H1 (cell line): ENCODE data around the gene PRPF38A. TPM values are rescaled to one million over a fixed set of nuclear protein-coding genes. Genes with fewer than 3 reads are reported as not detected.

ENCODE experiments used
- CTCF ChIA-PET: fragments of 300-600 bp; sonication (Branson Sonifier 250); formaldehyde crosslinking; loops from one replicate; lab custom pipeline; 2021; ENCODE audit not compliant: partially characterized antibody; lab: Charles Lee
- POLR2A ChIA-PET: fragments of 300-600 bp; sonication (Branson Sonifier 250); formaldehyde crosslinking; loops from one replicate; lab custom pipeline; 2021; ENCODE audit warnings: inconsistent platforms; ENCODE audit not compliant: partially characterized antibody; lab: Charles Lee
- DNase-seq, 2 experiments: peaks; one replicate each; pipeline versions ENCODE4 v3.0.0 to v3.0.0-alpha.2; 2010 to 2022; ENCODE audit warnings: low spot score in 2 of 2, low read depth in 1 of 2, mixed read lengths in 1 of 2
- FAIRE-seq: peaks from 2 replicates; lab custom pipeline; 2011; peaks lifted over from hg19 to GRCh38; lab: Jason Lieb, UNC
- H2AFZ ChIP-seq: 2 replicates; pipeline ENCODE4 v1.8.1; 2012; ENCODE audit warnings: low read length, inconsistent platforms
- H2AK5ac ChIP-seq: 2 replicates; pipeline ENCODE4 v1.6.1; 2013; ENCODE audit warnings: low read depth, low read length
- H2BK120ac ChIP-seq: replicated peaks from 2 replicates; pipeline ENCODE3; 2013; ENCODE audit warnings: low read depth, low read length, inconsistent platforms
- H2BK12ac ChIP-seq: 2 replicates; pipeline ENCODE4 v1.6.1; 2013; ENCODE audit warnings: low read depth, low read length
- H2BK15ac ChIP-seq: 2 replicates; pipeline ENCODE4 v1.6.1; 2013; ENCODE audit warnings: low read length
- H2BK20ac ChIP-seq: 2 replicates; pipeline ENCODE4 v1.6.1; 2013; ENCODE audit warnings: low read length
- H2BK5ac ChIP-seq: 2 replicates; pipeline ENCODE4 v1.6.1; 2013; ENCODE audit warnings: low read depth, low read length
- H3K14ac ChIP-seq: 2 replicates; pipeline ENCODE4 v1.6.1; 2013; ENCODE audit warnings: inconsistent platforms; ENCODE audit not compliant: insufficient read length
- H3K18ac ChIP-seq: 2 replicates; pipeline ENCODE4 v1.6.1; 2013; ENCODE audit warnings: low read length; ENCODE audit errors: extremely low read depth
- H3K23ac ChIP-seq: 2 replicates; pipeline ENCODE4 v1.6.1; 2013; ENCODE audit warnings: inconsistent platforms; ENCODE audit not compliant: insufficient read length
- H3K23me2 ChIP-seq: 2 replicates; pipeline ENCODE4 v1.6.1; 2013; ENCODE audit warnings: low read depth, low read length
- H3K27ac ChIP-seq: 2 replicates; pipeline ENCODE4 v1.6.1; 2011; ENCODE audit warnings: low read depth, low read length, inconsistent platforms
- H3K27me3 ChIP-seq, 4 experiments: replicated peaks in 1 of 4; 1 replicate in 1 of 4; 2 replicates in 3 of 4; pipeline versions ENCODE4 v1.6.1 to v1.8.1; 2011 to 2013; ENCODE audit warnings: low read length in 3 of 4, mild to moderate bottlenecking in 3 of 4, inconsistent platforms in 2 of 4, mixed read lengths in 2 of 4, moderate library complexity in 1 of 4; ENCODE audit not compliant: control insufficient read depth in 3 of 4, insufficient read depth in 3 of 4; ENCODE audit errors: extremely low read depth in 1 of 4
- H3K36me3 ChIP-seq, 4 experiments: 2 replicates each; pipeline versions ENCODE4 v1.6.1 to v1.8.1; 2011 to 2013; ENCODE audit warnings: mild to moderate bottlenecking in 4 of 4, low read length in 3 of 4, moderate library complexity in 2 of 4, control low read depth in 1 of 4, inconsistent platforms in 1 of 4; ENCODE audit not compliant: insufficient read depth in 4 of 4, control insufficient read depth in 2 of 4
- H3K4ac ChIP-seq: replicated peaks from 2 replicates; pipeline ENCODE3; 2013; ENCODE audit warnings: low read length, low read depth, mixed read lengths, inconsistent platforms; ENCODE audit not compliant: insufficient read length
- H3K4me1 ChIP-seq, 4 experiments: replicated peaks in 1 of 4; 1 replicate in 1 of 4; 2 replicates in 3 of 4; pipeline versions ENCODE4 v1.6.1 to v1.8.1; 2011 to 2013; ENCODE audit warnings: low read length in 3 of 4, inconsistent platforms in 2 of 4, mixed read lengths in 1 of 4; ENCODE audit not compliant: insufficient read depth in 4 of 4, control insufficient read depth in 3 of 4
- H3K4me2 ChIP-seq, 2 experiments: 2 replicates each; pipeline versions ENCODE4 v1.6.1 to v1.8.1; 2011 to 2013; ENCODE audit warnings: low read depth in 2 of 2, low read length in 2 of 2, control low read depth in 1 of 2, inconsistent platforms in 1 of 2, mild to moderate bottlenecking in 1 of 2; ENCODE audit not compliant: insufficient read depth in 1 of 2
- H3K4me3 ChIP-seq, 4 experiments: fragments of 200-600, 300-600 bp in 1 of 4; sonication (generic), shearing (Covaris generic), sonication (Bioruptor Twin) in 1 of 4; 2 replicates each; pipeline versions ENCODE4 v1.5.1 to v1.8.1; 2011 to 2016; ENCODE audit warnings: low read length in 4 of 4, low read depth in 3 of 4, control low read depth in 2 of 4, inconsistent platforms in 2 of 4, mild to moderate bottlenecking in 2 of 4, mixed read lengths in 1 of 4, moderate library complexity in 1 of 4; ENCODE audit not compliant: insufficient read depth in 2 of 4; ENCODE audit errors: extremely low read depth in 1 of 4
- H3K56ac ChIP-seq: replicated peaks from 2 replicates; pipeline ENCODE3; 2013; ENCODE audit warnings: low read depth, mild to moderate bottlenecking, mixed read lengths, low read length, inconsistent platforms; ENCODE audit not compliant: insufficient read length
- H3K79me1 ChIP-seq: 2 replicates; pipeline ENCODE4 v1.6.1; 2013; ENCODE audit warnings: low read depth, low read length, control low read depth
- H3K79me2 ChIP-seq, 2 experiments: 2 replicates each; pipeline versions ENCODE4 v1.6.1 to v1.8.1; 2012 to 2013; ENCODE audit warnings: low read length in 2 of 2, mild to moderate bottlenecking in 2 of 2, inconsistent platforms in 1 of 2; ENCODE audit not compliant: insufficient read depth in 2 of 2, control insufficient read depth in 1 of 2
- H3K9ac ChIP-seq, 4 experiments: replicated peaks in 1 of 4; 1 replicate in 1 of 4; 2 replicates in 3 of 4; pipeline versions ENCODE4 v1.6.1 to v1.8.1; 2011 to 2013; ENCODE audit warnings: low read depth in 3 of 4, low read length in 3 of 4, control low read depth in 2 of 4, mild to moderate bottlenecking in 2 of 4, moderate library complexity in 2 of 4, inconsistent platforms in 1 of 4; ENCODE audit errors: extremely low read depth in 1 of 4
- H3K9me3 ChIP-seq, 2 experiments: 2 replicates each; pipeline versions ENCODE4 v1.6.1 to v1.8.1; 2012 to 2013; ENCODE audit warnings: mild to moderate bottlenecking in 2 of 2, moderate library complexity in 2 of 2, control low read depth in 1 of 2, inconsistent platforms in 1 of 2, low read depth in 1 of 2, low read length in 1 of 2, mixed read lengths in 1 of 2; ENCODE audit not compliant: insufficient read depth in 2 of 2
- H4K20me1 ChIP-seq, 2 experiments: replicated peaks in 1 of 2; 2 replicates each; pipeline versions ENCODE3 to v1.8.1; 2011 to 2013; ENCODE audit warnings: inconsistent platforms in 2 of 2, low read length in 2 of 2, mild to moderate bottlenecking in 1 of 2; ENCODE audit not compliant: insufficient read depth in 2 of 2, control insufficient read depth in 1 of 2
- H4K5ac ChIP-seq: 2 replicates; pipeline ENCODE4 v1.6.1; 2013; ENCODE audit warnings: low read length, low read depth, mixed read lengths, inconsistent platforms; ENCODE audit not compliant: insufficient read length
- H4K8ac ChIP-seq: 2 replicates; pipeline ENCODE4 v1.8.0; 2013; ENCODE audit warnings: mild to moderate bottlenecking, moderate library complexity, low read length, inconsistent platforms; ENCODE audit not compliant: insufficient read depth; ENCODE audit errors: extremely low read depth
- H4K91ac ChIP-seq: replicated peaks from 2 replicates; pipeline ENCODE3; 2013; ENCODE audit warnings: low read length, mixed read lengths, inconsistent platforms; ENCODE audit not compliant: insufficient read length
- BCL11A ChIP-seq, 2 experiments: IDR thresholded peaks; one replicate each; pipeline ENCODE4 v1.6.1; 2011; ENCODE audit warnings: low read depth in 2 of 2, low read length in 2 of 2, mild to moderate bottlenecking in 2 of 2
- CREB1 ChIP-seq: IDR thresholded peaks from 2 replicates; pipeline ENCODE4 v1.6.1; 2012; ENCODE audit warnings: inconsistent platforms
- E2F6 ChIP-seq: IDR thresholded peaks from 2 replicates; pipeline ENCODE4 v1.6.1; 2012; ENCODE audit warnings: inconsistent platforms
- EZH2 ChIP-seq: fragments of 200-600 bp; sonication (generic); IDR thresholded peaks from 2 replicates; pipeline ENCODE4 v1.7.1; 2012; ENCODE audit warnings: low read depth, mild to moderate bottlenecking, moderate library complexity, low read length, inconsistent platforms; ENCODE audit not compliant: severe bottlenecking
- JUN ChIP-seq: IDR thresholded peaks from 2 replicates; pipeline ENCODE4 v1.6.1; 2011; ENCODE audit warnings: low read depth, mild to moderate bottlenecking, improper control_type of control experiment, low read length
- KDM1A ChIP-seq: fragments of 200-600, 300-600 bp; sonication (generic); IDR thresholded peaks from 2 replicates; pipeline ENCODE4 v1.7.1; 2016; ENCODE audit warnings: mild to moderate bottlenecking, low read length, borderline replicate concordance
- NRF1 ChIP-seq: IDR thresholded peaks from 2 replicates; pipeline ENCODE4 v1.6.1; 2011; ENCODE audit warnings: mild to moderate bottlenecking, low read depth, low read length, improper control_type of control experiment
- POLR2AphosphoS5 ChIP-seq: IDR thresholded peaks from 2 replicates; pipeline ENCODE4 v1.6.1; 2011; ENCODE audit warnings: low read depth, low read length
- RFX5 ChIP-seq: IDR thresholded peaks from 2 replicates; pipeline ENCODE4 v1.6.1; 2011; ENCODE audit warnings: low read depth, low read length, improper control_type of control experiment, borderline replicate concordance
- RNF2 ChIP-seq: fragments of 200-900, 300-1000 bp; sonication (generic); IDR thresholded peaks from 2 replicates; pipeline ENCODE4 v1.7.1; 2016; ENCODE audit warnings: borderline replicate concordance, low read depth, mild to moderate bottlenecking, antibody characterized with exemption, low read length; ENCODE audit not compliant: poor library complexity, severe bottlenecking; ENCODE audit errors: missing control alignments
- SIRT6 ChIP-seq: IDR thresholded peaks from one replicate; pipeline ENCODE4 v1.7.1; 2012; ENCODE audit warnings: low read length, inconsistent platforms
- TBP ChIP-seq: IDR thresholded peaks from 2 replicates; pipeline ENCODE4 v1.6.1; 2011; ENCODE audit warnings: low read depth, low read length, improper control_type of control experiment
- TEAD4 ChIP-seq: IDR thresholded peaks from 2 replicates; pipeline ENCODE4 v1.6.1; 2012; ENCODE audit warnings: low read depth, low read length, inconsistent platforms, mixed read lengths
- WGBS, 2 experiments: shearing (Covaris generic) in 1 of 2; methylation state at CpG; one replicate each; pipeline versions ENCODE4 v1.1.6 to v1.1.7; 2013 to 2015; ENCODE audit warnings: low lambda C conversion rate in 2 of 2, mixed read lengths in 2 of 2, inconsistent platforms in 1 of 2, low coverage in 1 of 2, missing lambda C conversion rate in 1 of 2; ENCODE audit not compliant: insufficient replicate concordance in 2 of 2, insufficient coverage in 1 of 2, insufficient read length in 1 of 2; ENCODE audit errors: extremely low coverage in 1 of 2, missing lambda C conversion rate in 1 of 2; 5-methylcytosine and 5-hydroxymethylcytosine counted together
- polyA plus RNA-seq, 7 experiments: library from polyadenylated mRNA; depleted of rRNA in 3 of 7; stranded (reverse) in 5 of 7; unstranded in 2 of 7; fragments of >200 nt in 5 of 7; fragments of 200-250 nt in 2 of 7; gene quantifications; 1 replicate in 5 of 7; 2 replicates in 1 of 7; 4 replicates in 1 of 7; pipeline versions ENCODE4 v1.2.1 to v1.2.3, GENCODE V29; 2011 to 2013; ENCODE audit warnings: missing spikeins in 2 of 7, mixed read lengths in 2 of 7
- total RNA-seq: library from RNA; stranded (reverse); fragmentation: NEBNext Ultra II Directional; extraction: Animal tissue kit (Norgen Biotek cat#: 25700); gene quantifications from 2 replicates; pipeline ENCODE4 v1.2.1, GENCODE V29; 2021

The PRPF38A gene
- total and polyA plus RNA-seq, 2 of the 8 experiments (the other 6 are each of a cell fraction or from before 2014, with no cell fraction given): 25.6 to 76.2 TPM

- H3K27me3 ChIP-seq: no peaks in the 10 kb centered on the region
- no peak overlapping the region for H3K14ac ChIP-seq
- H3K9ac ChIP-seq: no peak overlapping the region
- H2AK5ac ChIP-seq: no peak overlapping the region
- no CpG with 5 or more reads among the region's 1 CpG for WGBS, 2 experiments
- DNase-seq (no peak), FAIRE-seq (no peak)
- H3K79me1 ChIP-seq: no peaks in the 10 kb centered on the region
- peak overlapping the region in 1 of 4 experiments; percentile 36; a peak in 1 of 8 replicates for H3K4me3 ChIP-seq
- H3K23me2 ChIP-seq: no peaks in the 10 kb centered on the region
- H3K23ac ChIP-seq: no peak overlapping the region
- H3K36me3 ChIP-seq: 0 out of 8 replicates have a peak, but pooled peaks cover 0 to 3% (median 0%) of the 10 kb centered on the region in 4 experiments
- H3K56ac ChIP-seq: no peak overlapping the region
- H4K91ac ChIP-seq: no peak overlapping the region
- no peaks in the 10 kb centered on the region for H3K9me3 ChIP-seq
- no peak overlapping the region for H3K4ac ChIP-seq
- H3K18ac ChIP-seq: no peak overlapping the region
- ChIA-PET CTCF (interaction anchor here (0.6 to 1.2 kb wide), 2 partner anchors 9 to 391 kb away, joined by 3 to 5 read pairs; no protein-coding TSS in a partner anchor), POLR2A (interaction anchor here (0.7 to 2.1 kb wide), 4 partner anchors 13 to 71 kb away, joined by 3 to 8 read pairs (median 4); no protein-coding TSS in a partner anchor)
- H3K4me2 ChIP-seq: peak overlapping the region in 1 of 2 experiments; percentile 32; a peak in 1 of 4 replicates
- no peak overlapping the region for H2BK15ac ChIP-seq
- H4K20me1 ChIP-seq: no peaks in the 10 kb centered on the region
- peaks cover 3 to 10% (median 5%) of the 10 kb centered on the region in 4 experiments; a peak in 5 of 7 replicates for H3K4me1 ChIP-seq
- H3K79me2 ChIP-seq: no peaks in the 10 kb centered on the region
- H2BK120ac ChIP-seq: no peak overlapping the region
- no peak overlapping the region for H3K27ac ChIP-seq
- no peak overlapping the region for H2BK5ac ChIP-seq
- no peak overlapping the region for H4K8ac ChIP-seq
- no peak overlapping the region for H2AFZ ChIP-seq
- peak overlapping the region; percentile 36 for H4K5ac ChIP-seq
- H2BK20ac ChIP-seq: no peak overlapping the region
- no peak overlapping the region for H2BK12ac ChIP-seq
- TF ChIP-seq CREB1 (no peak), JUN (no peak), E2F6 (no peak), EZH2 (no peak), TEAD4 (no peak), NRF1 (no peak), RNF2 (no peak), RFX5 (no peak), BCL11A (IDR thresholded peaks at IDR 0.05; ENCODE audit: low read depth in 2 of 2, low read length in 2 of 2) (no peak), POLR2AphosphoS5 (no peak), TBP (no peak), SIRT6 (no peak), KDM1A (no peak)
These were observed 57.4 kb downstream of the PRPF38A start for GRCh38 chr1:52461821-52462220.
